GM12865 (cell line): ENCODE data around the gene RHBDF2.
A peak's percentile ranks its signal among the peaks of the same experiment; 100 is the strongest.

Source experiments
- DNase-seq: peaks from one replicate; pipeline ENCODE4 v3.0.0; 2010; ENCODE audit warnings: low read depth
- H3K4me3 ChIP-seq: 2 replicates; pipeline ENCODE4 v1.5.1; 2011; ENCODE audit warnings: mild to moderate bottlenecking, low read depth, low read length, control low read depth
- TF ChIP-seq, protein P1 (sequence below): IDR thresholded peaks from 2 replicates; pipeline ENCODE4 v1.5.1; 2011; ENCODE audit warnings: low read length, control low read depth, low read depth, inconsistent platforms; ENCODE audit not compliant: insufficient read depth; ENCODE audit errors: missing control alignments

RHBDF2 gene

DNA sequence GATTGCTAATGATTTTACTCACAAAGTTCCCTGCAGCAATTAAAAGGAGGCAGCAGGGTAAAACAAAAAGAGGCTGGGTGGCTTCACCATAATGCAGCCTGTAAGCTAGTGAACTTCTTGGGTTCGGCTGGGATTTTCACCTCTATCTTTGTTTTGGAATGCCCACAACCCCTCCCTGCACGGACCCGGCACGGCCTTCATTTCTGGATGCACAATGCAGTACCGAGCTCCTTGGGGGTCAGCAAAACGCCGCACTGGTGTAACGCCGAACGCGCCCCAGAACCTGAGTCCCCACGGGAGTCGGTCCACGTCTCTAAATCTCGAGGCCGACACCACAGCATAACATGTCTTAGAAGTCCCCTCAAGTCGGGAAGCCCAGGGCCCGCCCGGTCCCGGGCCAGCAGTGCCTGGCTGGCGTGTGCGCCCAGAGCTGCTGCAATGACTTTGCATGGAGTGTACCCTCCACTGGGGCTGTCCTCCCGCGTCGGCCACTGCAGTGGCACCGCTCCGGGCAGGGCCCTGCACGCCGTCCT, 49.0 kb downstream of the RHBDF2 start:
- TF ChIP-seq, protein P1, sequence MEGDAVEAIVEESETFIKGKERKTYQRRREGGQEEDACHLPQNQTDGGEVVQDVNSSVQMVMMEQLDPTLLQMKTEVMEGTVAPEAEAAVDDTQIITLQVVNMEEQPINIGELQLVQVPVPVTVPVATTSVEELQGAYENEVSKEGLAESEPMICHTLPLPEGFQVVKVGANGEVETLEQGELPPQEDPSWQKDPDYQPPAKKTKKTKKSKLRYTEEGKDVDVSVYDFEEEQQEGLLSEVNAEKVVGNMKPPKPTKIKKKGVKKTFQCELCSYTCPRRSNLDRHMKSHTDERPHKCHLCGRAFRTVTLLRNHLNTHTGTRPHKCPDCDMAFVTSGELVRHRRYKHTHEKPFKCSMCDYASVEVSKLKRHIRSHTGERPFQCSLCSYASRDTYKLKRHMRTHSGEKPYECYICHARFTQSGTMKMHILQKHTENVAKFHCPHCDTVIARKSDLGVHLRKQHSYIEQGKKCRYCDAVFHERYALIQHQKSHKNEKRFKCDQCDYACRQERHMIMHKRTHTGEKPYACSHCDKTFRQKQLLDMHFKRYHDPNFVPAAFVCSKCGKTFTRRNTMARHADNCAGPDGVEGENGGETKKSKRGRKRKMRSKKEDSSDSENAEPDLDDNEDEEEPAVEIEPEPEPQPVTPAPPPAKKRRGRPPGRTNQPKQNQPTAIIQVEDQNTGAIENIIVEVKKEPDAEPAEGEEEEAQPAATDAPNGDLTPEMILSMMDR: no peak
- H3K4me3 ChIP-seq: peak overlapping the region; percentile 62
- no peak for DNase-seq

DNA sequence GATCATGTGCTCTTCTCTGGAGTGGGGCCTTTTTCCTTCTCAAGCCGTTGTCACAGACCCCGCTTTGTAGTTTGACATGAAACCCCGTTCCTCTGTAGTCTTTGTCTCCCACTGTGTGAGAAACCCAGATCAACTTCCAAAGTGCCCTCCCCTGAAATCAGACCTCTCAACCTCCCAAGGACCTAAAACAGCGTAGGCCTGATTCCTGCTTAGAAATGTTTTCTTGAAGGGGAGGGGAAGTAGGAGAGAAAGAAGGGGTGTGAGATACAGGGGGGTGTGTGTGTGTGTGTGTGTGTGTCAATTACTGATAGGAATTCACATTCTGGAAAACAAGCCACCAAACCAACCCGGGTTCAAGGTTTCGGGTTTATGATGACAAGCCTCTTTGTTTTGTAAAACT, 49.7 kb downstream of the RHBDF2 start:
- DNase-seq: no peak
- peak overlapping the region; percentile 62 for H3K4me3 ChIP-seq
- TF ChIP-seq, protein P1: no peak

DNA sequence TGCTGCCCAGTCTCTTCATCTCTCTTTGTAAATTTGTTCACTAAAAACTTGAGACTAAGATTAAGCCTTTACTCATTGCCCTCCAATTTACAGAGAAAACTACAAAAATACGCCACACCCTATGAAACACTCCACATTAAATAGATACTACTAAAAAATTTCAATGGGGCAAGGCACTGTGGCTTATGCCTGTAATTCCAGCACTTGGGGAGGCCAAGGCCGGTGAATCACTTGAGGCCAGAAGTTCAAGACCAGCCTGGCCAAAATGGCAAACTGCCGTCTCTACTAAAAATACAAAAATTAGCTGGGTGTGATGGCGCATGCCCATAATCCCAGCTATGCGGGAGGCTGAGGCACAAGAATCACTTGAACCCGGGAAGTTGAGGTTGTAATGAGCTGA, 52.1 kb downstream of the RHBDF2 start:
- TF ChIP-seq, protein P1: no peak
- no peak overlapping the region for H3K4me3 ChIP-seq
- no peak for DNase-seq

DNA sequence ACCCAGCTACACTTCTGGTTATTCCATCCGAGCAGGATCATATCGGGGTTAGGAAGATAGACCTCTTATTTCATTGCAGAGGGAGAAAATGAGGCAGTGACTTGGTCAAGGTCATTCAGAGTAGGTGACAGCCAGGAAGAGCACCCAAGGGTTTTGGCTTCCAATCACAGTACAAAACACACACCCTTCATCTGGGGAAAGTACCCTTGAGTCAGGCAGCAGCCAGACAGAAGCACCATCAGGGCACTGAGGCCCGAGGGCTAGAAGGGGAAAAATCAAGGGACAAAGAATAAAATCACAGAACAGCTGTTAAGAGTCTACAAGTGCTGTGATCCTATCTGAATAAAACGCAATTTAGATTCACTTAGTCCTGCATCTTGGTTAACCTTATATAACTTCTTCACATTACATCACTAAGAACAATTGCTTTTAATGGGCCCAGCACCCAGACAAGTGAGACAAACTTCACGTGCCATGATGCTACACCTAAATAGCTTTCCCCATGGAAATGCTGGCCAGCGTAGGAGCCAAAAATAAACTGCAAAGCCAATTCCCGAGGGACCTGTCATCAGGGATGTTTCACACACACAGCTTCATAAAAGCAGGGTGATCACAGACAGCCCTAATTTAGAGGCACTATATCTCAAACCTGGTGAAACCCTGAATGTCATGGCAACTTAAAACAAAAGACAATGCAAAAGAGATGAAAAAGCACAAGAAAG, 53.1 kb downstream of the RHBDF2 start:
- H3K4me3 ChIP-seq: no peak overlapping the region
- peak; percentile 42 for DNase-seq
- TF ChIP-seq, protein P1: no peak

DNA sequence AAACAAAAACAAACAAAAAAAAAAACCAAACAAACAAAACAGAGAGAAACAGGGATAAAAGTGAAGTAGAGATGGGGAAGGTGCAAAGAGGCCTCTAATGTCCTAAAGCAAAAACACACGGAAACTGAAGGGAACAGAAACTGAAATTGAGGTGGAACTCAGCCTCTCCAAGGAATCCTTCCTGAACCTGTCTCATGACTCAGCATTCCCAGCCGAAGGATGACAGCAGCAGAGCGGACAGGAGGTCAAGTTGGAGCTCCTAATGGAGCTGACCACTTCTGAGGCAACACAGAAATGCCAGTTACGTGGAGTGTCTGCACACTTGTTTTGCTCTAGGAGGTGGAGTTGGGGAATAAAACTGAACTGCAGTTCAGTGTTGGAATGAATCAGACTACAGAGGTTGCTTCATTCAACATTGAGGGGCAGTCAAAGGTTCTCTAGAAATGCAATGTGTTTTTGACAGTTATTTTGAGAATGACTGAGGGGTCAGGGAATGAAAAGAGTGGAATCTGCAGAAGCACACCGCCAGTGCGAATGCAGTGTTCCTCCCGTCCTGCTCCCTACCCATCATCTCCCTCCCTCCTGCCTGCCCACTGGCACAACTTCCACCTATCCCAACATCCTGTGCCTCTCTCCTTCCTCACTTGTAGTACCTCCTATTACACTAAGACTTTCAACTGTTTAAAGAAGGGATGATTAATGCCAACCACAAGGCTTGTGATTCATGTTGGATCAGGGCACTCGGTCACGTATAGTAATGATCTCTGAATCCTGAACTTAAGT, 54.6 kb downstream of the RHBDF2 start:
- no peak for DNase-seq
- TF ChIP-seq, protein P1: no peak

DNA sequence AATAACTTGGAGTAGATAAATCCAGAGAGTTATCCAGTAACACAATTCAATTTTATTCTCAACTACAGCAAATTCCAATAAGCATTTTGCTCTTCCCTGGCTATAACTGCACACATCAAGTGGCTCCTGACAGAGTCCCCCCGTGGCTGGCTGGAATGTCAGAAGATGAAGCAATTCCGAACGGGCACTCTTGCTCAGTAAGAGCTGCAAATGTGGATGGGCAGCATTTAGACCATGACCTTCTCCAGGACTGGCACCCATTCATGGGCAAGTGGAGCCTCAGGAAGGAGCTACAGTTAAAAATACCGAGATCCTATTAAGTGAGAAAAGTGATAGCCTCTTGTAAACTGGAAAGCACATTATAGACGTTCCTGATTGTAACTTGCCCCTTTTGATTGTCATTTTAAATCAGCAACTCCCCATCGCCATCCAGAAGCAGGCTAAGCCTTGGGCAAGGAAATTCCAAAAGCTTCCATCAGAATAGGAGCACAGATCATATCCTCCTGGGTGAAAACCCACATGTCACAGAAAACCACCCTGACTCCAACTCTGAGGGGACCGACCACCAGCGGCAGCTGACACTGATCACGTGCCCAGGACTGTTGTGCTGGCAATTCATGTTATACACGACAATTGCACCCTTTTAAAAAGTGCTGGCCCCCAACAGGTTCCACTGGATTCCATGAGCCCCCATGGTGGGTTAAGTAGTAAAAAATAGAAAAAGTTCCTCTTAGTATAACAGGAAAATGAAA, 55.4 kb downstream of the RHBDF2 start:
- DNase-seq: no peak
- TF ChIP-seq, protein P1: no peak
- no peak overlapping the region for H3K4me3 ChIP-seq

More for the DNA sequence above, 54.6 kb downstream of the RHBDF2 start:
- no peak overlapping the region for H3K4me3 ChIP-seq
